Lung microvascular endothelial cell (primary cell): ENCODE data around the gene ZBP1. TPM values are rescaled to one million over a fixed set of nuclear protein-coding genes. Genes with fewer than 3 reads are reported as not detected.

Experiments
- DNase-seq, 2 donors: peaks; one replicate each; pipeline versions ENCODE4 v3.0.0 to v3.0.0-alpha.2; 2010; ENCODE audit warnings: low read depth in 2 of 2
- total RNA-seq: library from RNA; depleted of rRNA; stranded (reverse); fragments of >200 nt; gene quantifications from 2 replicates; pipeline ENCODE4 v1.2.1, GENCODE V29; 2014

Gene ZBP1
- total RNA-seq, 1 donor from 2014 or later = not detected

DNA sequence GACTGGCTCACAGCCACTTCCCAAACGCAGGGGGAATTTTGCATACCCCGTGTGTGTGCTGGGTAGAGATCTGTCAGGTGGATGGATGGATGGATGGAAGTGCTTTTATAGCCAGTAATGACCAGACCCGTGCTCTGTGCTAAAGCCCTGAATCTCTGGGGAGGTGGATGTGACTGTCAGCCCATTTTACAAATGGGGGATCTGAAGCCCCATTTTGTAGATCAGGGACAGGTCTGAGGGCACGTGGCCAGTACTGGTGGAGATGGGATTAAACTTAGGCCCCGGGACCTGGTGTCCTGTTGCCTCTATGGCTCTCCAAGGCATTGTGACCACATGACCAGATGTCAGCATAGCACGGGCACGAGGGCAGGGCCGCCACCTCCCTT lies 38.2 kb upstream of the ZBP1 start:
- DNase-seq = no peak

DNA sequence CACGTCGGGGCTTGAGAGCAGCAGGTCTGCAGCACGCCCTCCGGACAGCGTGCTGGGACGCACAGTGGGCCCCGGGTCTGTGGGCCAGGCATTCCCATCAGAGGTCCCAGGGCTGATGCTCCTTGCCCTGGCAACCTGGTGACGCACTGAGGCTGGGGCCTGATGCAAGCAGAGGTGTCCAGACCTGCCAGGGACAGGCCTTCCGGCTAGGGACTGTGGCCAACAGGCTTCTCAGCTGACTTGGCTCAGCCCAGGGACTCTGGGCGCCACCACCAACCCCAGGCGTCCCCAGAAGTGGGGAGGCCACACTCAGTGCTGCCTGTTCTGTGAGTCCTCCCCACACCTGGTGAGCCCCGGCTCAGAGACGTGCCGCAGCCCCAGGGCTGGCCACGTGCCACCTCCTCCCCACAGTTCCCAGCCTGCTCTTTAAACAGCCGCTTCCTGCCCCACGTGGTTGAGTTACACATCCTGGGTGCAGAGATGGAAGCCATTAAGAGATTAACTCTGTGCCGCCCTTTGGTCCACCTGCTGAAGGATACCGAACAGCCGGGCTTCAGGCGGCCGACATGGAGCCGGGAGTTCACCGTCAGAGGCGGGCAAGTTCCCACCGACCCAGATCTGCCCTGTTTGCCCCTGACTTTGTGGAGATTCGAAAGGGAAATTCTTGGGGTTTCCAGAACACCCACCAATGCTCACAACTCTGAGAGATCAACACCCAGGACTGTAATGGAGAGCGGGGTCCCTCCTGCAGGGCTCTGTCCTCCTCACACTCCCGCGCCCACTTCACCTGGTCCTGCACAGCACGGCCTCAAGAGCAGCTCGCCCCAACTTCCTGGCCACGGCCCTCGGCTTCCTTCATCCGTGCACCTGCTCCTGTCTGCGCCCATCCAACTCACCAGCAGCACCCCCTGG lies 37.6 kb upstream of the ZBP1 start:
- no peak for DNase-seq

DNA sequence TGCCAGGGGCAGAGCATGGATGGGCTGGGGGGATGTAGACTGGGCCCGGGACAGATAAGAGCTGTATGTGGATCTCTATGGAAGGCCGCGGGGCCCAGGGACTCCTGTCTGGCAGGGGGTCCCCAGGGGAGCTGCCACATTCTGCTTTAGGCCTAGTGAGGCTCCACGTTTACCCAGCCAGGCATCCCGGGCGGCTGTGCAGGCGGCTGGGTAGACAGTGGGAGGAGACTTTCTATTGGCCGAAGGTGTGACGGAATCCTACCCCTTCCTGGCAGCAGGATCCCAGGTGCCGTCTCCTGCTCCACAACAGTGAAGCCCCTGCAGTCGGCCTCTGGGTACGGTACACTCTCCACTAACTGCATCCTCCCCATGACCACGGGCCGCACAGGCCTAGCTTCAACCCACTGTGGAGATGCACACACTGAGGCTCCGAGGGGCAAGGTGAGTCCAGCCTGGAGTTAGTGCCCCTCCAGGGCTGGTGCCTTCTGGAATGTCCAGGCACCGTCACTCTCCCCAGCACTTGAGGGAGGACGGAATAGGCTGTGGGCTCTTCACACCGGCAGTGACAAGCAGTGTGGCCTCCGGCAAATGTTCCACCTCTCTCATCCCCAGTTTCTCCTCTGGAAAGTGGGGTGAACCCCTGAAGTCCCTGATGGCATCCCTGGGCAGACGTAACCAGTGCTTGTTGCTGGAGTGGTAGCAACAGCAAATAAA lies 36.8 kb upstream of the ZBP1 start:
- no peak for DNase-seq

DNA sequence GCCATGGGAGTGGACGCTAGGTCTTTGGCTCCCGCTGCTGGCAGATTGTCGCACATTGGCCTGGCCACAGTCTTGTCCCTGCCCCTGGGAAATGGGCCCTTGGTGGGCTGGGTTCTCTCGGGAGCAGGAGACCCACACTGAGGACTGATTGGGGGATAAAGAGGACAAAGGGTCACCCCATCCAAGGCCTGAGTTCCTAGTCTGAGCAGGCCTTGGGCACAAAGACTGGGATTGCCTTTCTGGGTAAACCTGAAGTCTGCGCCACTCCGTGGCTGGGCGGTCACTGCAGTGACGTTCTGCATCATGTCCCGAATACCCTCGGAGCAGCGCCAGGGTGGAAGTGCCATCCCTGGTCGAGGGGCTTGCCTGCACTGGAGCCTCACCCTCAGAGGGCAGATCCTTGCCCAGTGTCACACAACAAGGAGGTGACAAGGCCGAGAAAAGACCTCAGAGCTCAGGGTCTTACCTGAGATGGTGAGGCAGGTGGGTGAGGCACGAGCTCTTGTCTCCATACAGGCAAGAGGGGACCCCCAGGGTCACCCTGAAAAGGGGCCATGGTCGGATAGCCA lies 36.1 kb upstream of the ZBP1 start:
- no peak for DNase-seq

DNA sequence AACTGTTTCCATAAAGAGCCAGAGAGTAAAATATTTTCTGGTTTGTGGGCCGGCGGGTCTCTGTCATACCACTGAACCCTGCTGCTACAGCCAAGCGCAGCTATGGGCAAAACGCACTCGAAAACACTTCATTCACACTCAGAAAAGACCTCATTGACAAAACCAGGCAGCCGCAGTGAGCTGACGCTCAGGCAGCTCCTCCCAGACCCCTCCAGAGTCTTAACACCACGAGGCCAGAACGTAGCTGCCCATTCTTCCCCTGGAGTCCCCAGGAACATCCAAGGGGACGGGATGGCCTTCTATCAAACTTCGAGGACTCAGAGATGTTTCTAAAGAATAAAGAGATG lies 35.6 kb upstream of the ZBP1 start:
- no peak for DNase-seq

DNA sequence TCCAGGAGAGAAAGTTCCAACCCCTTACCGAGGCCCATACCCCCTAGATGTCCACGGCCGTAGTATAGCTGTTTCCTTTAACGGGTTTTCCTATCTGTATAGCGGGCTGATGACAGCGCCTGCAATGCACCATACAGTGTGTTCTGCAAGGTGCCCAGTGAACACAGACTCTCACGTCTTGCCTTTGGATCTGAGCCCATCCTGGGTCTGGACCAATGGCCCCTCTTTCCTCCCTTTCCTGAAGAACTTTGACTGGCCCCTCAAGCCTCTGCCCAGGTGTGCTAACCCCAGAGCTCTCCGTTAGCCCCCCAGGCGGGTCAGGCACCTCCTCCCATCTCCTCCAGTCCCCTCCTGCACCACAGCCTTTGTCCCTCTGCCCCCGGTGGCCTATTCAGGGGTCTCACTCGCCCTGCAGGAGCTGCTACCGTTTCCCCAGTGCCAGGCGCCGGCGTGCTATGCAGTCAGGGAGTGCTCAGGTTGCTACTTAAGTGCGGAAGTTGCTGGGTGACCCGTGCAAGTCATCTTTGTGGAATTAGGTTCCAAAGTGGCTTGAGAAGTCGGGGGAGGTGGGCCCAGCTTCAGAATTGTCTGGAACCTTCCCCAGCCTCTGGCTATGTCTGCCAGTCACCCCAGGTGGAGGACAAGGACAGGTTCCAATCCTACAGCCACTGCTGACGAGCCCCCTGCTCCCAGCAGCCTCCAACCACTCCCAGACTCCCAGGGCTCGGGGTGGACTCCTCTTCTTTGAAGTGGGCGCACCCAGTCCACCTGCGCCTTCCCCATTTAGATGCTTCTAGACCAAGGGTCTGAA lies 35.0 kb upstream of the ZBP1 start:
- DNase-seq = no peak

DNA sequence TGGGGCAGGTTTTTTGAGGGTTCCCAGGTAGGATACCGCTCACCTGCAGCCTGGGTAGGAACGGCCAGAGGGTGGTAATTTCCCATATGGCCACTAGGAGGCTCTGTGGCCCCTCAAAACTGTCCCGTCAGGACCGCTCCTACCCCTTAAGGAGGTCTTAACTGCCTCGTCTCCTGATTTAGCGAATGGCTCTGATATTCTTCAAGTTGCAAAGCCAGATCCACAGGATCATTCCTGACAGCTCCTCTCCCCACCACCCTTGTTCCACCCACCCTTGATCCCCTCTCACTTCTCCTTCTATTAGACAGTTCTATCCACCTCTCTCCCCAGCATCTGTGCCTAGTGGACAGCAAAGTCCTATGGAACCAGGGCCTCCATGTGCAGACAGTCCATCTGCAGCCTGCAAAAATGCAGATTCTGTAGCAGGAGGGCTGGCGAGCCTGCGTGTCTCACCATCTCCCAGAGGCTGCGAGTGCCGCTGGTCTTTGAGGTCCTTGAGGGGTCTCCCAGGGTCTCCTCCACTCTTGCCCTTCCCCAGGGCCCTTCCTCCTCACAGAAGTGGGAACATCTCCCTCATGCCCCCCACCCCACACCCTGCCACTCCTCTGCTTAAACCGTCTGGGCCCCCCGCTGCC lies 34.3 kb upstream of the ZBP1 start:
- peak; percentile 62 to 71 for DNase-seq

DNA sequence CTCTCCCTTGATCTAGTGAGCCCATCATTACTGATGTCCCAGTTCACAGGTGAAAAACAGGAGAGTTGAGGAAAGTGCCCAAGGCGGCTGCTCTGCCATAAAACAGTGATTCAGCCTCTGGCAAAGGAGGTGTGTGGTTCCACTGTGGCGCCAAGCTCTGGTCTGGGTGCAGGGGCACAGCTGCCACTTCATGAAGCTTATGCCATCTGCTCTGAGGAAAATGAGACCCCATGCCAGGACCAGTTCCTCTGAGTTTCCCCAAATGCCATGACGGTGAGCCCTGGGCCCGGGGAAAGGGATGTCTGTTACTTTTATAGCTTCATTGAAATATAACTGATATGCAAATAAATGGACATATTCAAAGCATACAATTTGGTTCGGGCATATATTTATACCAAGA lies 33.7 kb upstream of the ZBP1 start:
- DNase-seq = no peak

DNA sequence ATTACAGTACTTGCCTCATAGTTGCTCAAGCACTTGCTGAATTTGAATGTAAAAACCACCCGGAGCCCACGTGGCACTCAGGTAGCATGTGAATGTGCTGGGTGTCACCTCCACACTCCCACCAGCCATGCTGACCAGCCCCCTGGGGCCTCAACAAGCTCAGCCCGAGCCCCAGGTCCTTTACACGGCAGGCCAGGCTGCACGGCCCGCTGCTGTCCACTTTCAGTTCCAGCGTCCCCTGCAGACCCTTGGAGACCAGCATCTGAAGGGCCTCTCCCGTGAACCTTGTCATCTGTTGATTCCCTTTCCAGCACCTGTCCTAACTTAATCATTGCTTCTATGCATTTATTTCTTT lies 33.3 kb upstream of the ZBP1 start:
- DNase-seq = no peak

DNA sequence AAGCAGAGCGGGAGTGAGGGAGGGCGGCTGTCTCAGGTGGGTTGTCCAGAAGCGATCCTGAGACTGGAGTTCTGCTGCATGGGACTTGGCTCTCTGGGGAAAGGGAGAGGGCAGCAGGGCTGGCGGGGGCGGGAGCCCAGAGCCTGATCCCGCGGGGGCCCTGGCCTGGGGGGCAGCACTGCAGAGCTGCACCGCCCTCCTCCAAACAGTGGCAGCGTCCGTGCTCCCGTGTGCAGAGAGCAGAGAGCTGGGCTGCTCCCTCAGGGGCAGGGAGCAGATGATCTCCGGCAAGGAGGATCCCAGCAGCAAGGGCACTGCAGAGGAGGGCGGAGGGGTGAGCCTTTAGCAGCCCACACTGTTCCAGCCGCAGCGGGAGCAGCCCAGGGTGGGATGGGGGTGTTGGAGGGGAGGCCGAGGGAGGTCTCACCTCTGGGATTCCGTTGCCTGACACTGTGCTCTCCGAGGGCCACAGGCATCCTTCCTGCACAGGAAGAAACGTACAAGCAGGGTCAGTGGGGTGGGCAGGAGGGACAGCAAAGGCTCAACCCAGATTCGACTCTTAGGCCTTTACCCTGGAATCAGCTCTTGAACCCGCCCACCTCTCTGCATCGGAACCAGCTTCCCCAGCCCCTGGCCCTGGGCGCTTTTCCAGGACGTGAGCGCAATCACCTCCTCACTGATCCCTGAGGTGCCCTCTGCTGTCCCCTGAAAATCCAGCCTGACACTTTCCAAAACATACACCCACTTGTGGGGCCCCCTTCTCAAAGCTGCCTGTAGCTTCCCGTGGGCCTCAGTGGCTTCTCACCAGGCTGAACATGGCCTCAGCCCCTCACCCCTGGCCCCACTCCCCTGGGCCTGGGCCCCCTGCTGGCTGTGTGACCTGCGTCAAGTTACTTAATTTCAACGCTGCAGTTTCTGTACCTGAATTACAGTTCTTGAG lies 32.6 kb upstream of the ZBP1 start:
- no peak for DNase-seq

DNA sequence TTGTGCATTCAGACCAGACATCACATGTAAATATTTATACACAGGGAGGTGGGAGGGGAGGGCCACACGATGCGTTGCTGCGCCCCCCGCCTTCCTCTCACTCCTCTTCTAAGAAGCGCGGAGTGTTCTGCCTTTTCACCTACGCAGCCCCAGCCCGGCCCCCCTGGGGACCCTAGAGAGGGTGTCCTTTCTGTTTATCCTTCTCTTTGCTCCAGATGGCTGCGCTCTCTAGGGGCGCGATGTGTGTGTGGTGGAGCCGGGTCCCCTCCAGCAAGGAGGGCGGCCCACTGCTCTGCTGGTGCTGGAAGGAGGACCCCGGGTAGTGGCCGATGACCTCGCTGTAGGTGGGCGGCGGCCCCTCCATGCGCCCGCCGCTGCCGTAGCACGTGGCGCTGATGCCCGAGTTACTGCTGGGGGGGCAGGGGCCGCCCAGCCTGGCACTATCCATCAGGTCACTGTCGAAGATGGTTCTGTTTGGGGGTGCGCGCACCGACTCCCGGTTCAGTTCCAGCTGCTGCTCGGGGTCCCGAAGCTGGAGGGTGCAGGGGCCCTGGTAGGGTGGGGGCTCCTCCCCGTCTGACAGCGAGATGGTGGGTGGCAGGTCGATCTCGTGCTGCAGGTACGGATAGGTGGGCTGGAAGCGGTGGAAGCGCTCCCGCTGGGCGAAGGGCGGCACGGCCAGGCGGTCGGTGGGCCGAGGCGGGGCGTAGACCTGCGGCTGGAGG lies 31.8 kb upstream of the ZBP1 start:
- no peak for DNase-seq

DNA sequence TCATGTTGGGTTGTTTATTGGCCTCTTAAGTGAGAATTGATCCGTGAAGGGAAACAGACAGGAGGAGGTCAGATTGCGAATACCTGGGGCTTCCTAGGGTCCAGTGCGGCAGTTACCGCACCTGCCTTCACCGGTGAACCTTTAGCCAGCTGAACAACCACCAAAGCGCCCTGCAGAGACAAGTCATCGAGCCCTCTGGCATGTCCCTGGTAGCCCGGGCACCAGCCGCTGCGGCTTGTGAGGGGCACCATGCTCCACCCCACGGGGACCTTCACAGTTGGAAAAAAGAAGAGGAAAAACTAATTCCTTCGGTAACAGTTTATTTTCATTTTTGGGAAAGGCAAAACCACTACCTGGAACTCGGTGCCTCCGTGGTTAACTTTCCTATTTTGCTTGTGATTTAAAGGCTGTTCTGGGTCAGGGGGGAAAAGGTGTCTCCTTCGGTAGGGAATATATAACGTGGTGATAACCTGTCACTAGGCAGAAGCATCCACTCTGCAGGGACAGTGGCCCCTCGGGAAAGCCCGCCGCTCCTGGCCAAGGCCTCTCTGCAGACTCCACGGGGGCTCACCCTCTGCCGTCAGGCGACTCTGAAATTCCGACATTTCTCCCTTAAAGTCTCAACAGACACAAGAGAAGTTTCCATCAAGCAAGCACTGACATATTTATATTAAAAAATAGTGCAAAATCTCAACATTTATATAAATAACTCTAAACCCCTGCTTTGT lies 30.7 kb upstream of the ZBP1 start:
- DNase-seq = no peak

DNA sequence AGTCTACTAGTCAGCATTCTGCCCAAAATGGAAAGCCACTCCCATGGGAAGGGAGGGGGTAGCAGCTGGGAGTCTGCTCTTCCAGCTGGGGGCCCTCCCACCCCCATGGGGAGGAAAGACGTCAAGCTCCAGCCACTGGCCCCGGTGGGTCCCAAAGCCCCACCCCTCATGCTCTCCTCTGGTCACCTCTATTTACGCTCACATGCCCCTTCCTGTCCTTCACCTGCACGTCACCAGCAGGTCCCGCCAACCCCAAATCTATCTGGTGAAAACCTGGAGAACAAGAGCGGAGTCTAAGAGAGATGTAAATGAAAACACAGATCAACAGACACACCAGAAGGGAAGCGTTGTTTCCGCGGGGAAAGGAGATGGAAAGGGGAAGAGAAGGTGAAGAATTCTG lies 30.0 kb upstream of the ZBP1 start:
- DNase-seq = no peak

DNA sequence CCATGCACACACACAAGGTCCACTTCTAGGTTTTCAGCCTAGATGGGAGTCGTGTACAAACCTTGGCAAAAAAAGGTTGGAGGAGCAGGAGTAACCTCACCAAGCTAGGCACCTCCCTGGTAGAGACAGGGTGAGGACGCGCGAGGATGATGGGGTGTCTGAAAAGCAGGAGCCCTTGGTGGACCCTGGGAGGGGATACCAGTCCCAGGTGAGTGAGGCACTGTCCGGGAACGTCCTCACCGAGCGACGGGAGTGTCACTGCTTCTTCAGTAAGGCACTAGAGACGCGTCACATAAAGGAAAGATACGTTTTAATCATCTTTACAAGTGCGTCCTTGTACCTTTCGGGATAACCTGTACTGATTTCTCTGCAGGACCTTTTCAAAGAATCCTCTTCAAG lies 29.4 kb upstream of the ZBP1 start:
- no peak for DNase-seq

DNA sequence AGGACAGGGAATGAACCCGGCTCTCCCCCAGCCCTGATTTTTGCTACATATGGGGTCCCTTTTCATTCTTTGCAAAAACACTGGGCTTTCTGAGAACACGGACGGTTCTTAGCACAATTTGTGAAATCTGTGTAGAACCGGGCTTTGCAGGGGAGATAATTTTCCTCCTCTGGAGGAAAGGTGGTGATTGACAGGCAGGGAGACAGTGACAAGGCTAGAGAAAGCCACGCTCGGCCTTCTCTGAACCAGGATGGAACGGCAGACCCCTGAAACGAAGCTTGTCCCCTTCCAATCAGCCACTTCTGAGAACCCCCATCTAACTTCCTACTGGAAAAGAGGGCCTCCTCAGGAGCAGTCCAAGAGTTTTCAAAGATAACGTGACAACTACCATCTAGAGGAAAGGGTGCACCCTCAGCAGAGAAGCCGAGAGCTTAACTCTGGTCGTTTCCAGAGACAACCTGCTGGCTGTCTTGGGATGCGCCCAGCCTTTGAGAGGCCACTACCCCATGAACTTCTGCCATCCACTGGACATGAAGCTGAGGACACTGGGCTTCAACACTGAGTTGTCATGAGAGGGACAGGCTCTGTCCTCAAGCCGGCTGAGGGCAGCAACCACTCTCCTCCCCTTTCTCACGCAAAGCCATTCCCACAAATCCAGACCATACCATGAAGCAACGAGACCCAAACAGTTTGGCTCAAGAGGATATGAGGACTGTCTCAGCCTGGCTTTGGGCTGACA lies 28.8 kb upstream of the ZBP1 start:
- no peak for DNase-seq

DNA sequence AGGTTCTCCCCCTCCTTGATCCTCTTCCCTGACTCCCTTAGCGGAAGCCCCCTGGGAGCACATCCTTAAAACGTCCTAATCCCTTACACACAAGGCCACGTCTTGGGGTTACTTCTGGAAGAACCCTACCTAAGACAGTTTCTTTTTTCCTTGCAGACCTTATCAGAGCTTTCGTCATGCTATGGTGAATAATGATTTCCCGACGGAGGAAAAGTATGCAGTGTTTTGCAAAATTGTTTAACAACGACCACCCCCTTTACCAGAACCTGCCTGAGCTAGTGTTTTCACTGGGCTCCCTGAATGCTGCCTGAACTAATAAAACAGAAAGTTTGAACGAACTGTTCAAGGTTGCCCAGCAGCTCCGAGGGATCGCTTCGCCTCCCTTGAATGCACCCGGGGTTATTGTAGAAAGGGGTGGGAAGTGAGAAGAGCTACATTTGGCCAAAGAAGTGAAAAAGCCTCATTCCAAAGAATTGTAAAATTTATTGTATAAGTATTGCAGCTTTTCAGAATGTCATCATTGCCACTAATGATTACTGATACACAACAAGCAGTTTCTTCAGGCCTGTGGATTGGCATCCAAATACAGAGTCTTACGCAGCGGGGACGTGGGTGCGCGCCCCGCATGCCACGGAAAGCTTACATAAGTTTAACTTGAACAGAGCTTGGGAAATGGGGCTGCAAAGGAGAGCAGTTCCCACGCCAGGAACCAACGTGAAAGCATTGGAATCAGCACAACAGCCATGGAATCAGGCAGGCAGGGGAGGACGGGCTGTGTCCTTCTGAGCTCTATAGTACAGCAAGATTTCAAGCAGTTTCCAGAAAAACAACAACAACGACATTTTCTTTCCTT lies 27.9 kb upstream of the ZBP1 start:
- no peak for DNase-seq
